Stimulated activated CD4-positive, alpha-beta T cell treated with anti-CD3 and anti-CD28 coated beads, Interleukin-4, amount 100 ng/mL, for 4 hours (primary cell): ENCODE results near the gene ZNF385D.
"Not testable (repeated sequence)": the region's sequence is repeated elsewhere in the genome, so short reads cannot be mapped to it uniquely, and the experiment has no call there.

ENCODE experiments used
- DNase-seq, 2 experiments: peaks; one replicate each; pipeline ENCODE4 v3.0.0-alpha.2; 2020

Gene ZNF385D

GRCh38 chr3:21505711-21506460 lies 245.1 kb downstream of the ZNF385D start:
- DNase-seq: no peak

- no peak for DNase-seq
Measured at GRCh38 chr3:21502656-21503055, 248.4 kb downstream of the ZNF385D start.

- DNase-seq: no peak
Measured at GRCh38 chr3:21500834-21501233, 250.2 kb downstream of the ZNF385D start.

GRCh38 chr3:21490671-21491070 lies 260.3 kb downstream of the ZNF385D start:
- DNase-seq: not testable (repeated sequence)

- no peak for DNase-seq
Measured at GRCh38 chr3:21487520-21487919, 263.5 kb downstream of the ZNF385D start.

- DNase-seq: not testable (repeated sequence)
Measured at GRCh38 chr3:21486024-21486935, 264.7 kb downstream of the ZNF385D start.

GRCh38 chr3:21484828-21485144 lies 266.2 kb downstream of the ZNF385D start:
- DNase-seq: no peak

- DNase-seq: no peak
Measured at GRCh38 chr3:21484057-21484827, 266.8 kb downstream of the ZNF385D start.

- DNase-seq: no peak
Measured at GRCh38 chr3:21481991-21482390, 269.0 kb downstream of the ZNF385D start.

GRCh38 chr3:21477541-21478288 lies 273.3 kb downstream of the ZNF385D start:
- no peak for DNase-seq

- no peak for DNase-seq
Measured at GRCh38 chr3:21466476-21466875, 284.5 kb downstream of the ZNF385D start.

- DNase-seq: no peak
Measured at GRCh38 chr3:21464746-21465145, 286.3 kb downstream of the ZNF385D start.

- no peak for DNase-seq
Measured at GRCh38 chr3:21463319-21463718, 287.7 kb downstream of the ZNF385D start.

- DNase-seq: no peak
Measured at GRCh38 chr3:21462141-21462540, 288.9 kb downstream of the ZNF385D start.

- DNase-seq: no peak
Measured at GRCh38 chr3:21457084-21457483, 293.9 kb downstream of the ZNF385D start.

- DNase-seq: no peak
Measured at GRCh38 chr3:21449738-21450137, 301.3 kb downstream of the ZNF385D start.

- no peak for DNase-seq
Measured at GRCh38 chr3:21447476-21448151, 303.4 kb downstream of the ZNF385D start.

GRCh38 chr3:21446945-21447475 lies 304.0 kb downstream of the ZNF385D start:
- no peak for DNase-seq

GRCh38 chr3:21446027-21446426 lies 305.0 kb downstream of the ZNF385D start:
- no peak for DNase-seq

- DNase-seq: no peak
Measured at GRCh38 chr3:21441821-21442220, 309.2 kb downstream of the ZNF385D start.

- DNase-seq: no peak
Measured at GRCh38 chr3:21436835-21437234, 314.2 kb downstream of the ZNF385D start.

- DNase-seq: no peak
Measured at GRCh38 chr3:21435871-21436270, 315.1 kb downstream of the ZNF385D start.
